IMR-90 (cell line): Measurements from ENCODE around the gene GP5. TPM values are rescaled to one million over a fixed set of nuclear protein-coding genes. Genes with fewer than 3 reads are reported as not detected.

Experiments
- ATAC-seq: fragments of 200-7000 bp; cut with Tn5 transposase; 2 replicates; pipeline ENCODE4 v1.9.1; 2020; ENCODE audit warnings: low read depth, mild to moderate bottlenecking, moderate library complexity
- BruUV-seq: library from RNA; stranded (reverse); fragments of 400-500 nt; replicated peaks from 2 replicates; lab custom pipeline; 2021; lab: Mats Ljungman, UMichigan
- CTCF ChIA-PET: fragments of 300-600 bp; formaldehyde crosslinking; extraction: SDS; loops from one replicate; lab custom pipeline; 2021; ENCODE audit warnings: antibody characterized with exemption; lab: Yijun Ruan, JAX
- POLR2A ChIA-PET: fragments of 300-600 bp; sonication (Branson Sonifier 250); formaldehyde crosslinking; loops from one replicate; lab custom pipeline; 2022; ENCODE audit warnings: antibody characterized with exemption; ENCODE audit not compliant: unreplicated experiment; lab: Charles Lee
- DNase-seq: peaks from one replicate; pipeline ENCODE4 v3.0.0; 2013
- H2AFZ ChIP-seq: replicated peaks from 2 replicates; pipeline ENCODE3; 2013; ENCODE audit warnings: low read length, mild to moderate bottlenecking; ENCODE audit not compliant: poor library complexity
- H2AK5ac ChIP-seq: 2 replicates; pipeline ENCODE4 v1.6.1; 2013; ENCODE audit warnings: low read depth, low read length, inconsistent platforms
- H2AK9ac ChIP-seq: replicated peaks from 2 replicates; pipeline ENCODE3; 2013; ENCODE audit warnings: mild to moderate bottlenecking, low read depth, low read length, moderate library complexity; ENCODE audit not compliant: poor library complexity
- H2BK120ac ChIP-seq: 2 replicates; pipeline ENCODE4 v1.6.1; 2013; ENCODE audit warnings: low read depth, low read length, inconsistent platforms
- H2BK15ac ChIP-seq: 3 replicates; pipeline ENCODE4 v1.6.1; 2013; ENCODE audit warnings: low read depth, low read length, inconsistent platforms
- H2BK20ac ChIP-seq: 2 replicates; pipeline ENCODE4 v1.6.1; 2013; ENCODE audit warnings: low read depth, mild to moderate bottlenecking, inconsistent platforms, low read length, moderate library complexity
- H2BK5ac ChIP-seq: 2 replicates; pipeline ENCODE4 v1.6.1; 2013; ENCODE audit warnings: mild to moderate bottlenecking, low read depth, low read length, inconsistent platforms; ENCODE audit not compliant: poor library complexity, severe bottlenecking
- H3K14ac ChIP-seq: replicated peaks from 2 replicates; pipeline ENCODE4 v1.6.1; 2013; ENCODE audit warnings: low read depth, low read length, inconsistent platforms
- H3K18ac ChIP-seq: 2 replicates; pipeline ENCODE4 v1.6.1; 2013; ENCODE audit warnings: low read depth, low read length, control low read depth
- H3K23ac ChIP-seq: 2 replicates; pipeline ENCODE4 v1.6.1; 2013; ENCODE audit warnings: low read depth, low read length, inconsistent platforms
- H3K27ac ChIP-seq: 2 replicates; pipeline ENCODE4 v1.5.1; 2013; ENCODE audit warnings: mild to moderate bottlenecking, control low read depth, low read length; ENCODE audit not compliant: insufficient read depth
- H3K27me3 ChIP-seq: 2 replicates; pipeline ENCODE4 v1.6.1; 2013; ENCODE audit warnings: low read length; ENCODE audit not compliant: control insufficient read depth, insufficient read depth
- H3K36me3 ChIP-seq: 2 replicates; pipeline ENCODE4 v1.6.1; 2013; ENCODE audit warnings: low read length, mixed read lengths; ENCODE audit not compliant: control insufficient read depth, insufficient read depth
- H3K4ac ChIP-seq: 2 replicates; pipeline ENCODE4 v1.6.1; 2013; ENCODE audit warnings: low read depth, low read length, inconsistent platforms
- H3K4me1 ChIP-seq: 2 replicates; pipeline ENCODE4 v1.6.1; 2013; ENCODE audit warnings: low read length, mixed read lengths; ENCODE audit not compliant: control insufficient read depth, insufficient read depth
- H3K4me2 ChIP-seq: 2 replicates; pipeline ENCODE4 v1.6.1; 2013; ENCODE audit warnings: low read depth, mild to moderate bottlenecking, control low read depth, low read length, moderate library complexity
- H3K4me3 ChIP-seq: 2 replicates; pipeline ENCODE4 v1.5.1; 2013; ENCODE audit warnings: low read depth, mild to moderate bottlenecking, control low read depth, low read length, moderate library complexity; ENCODE audit not compliant: insufficient read depth
- H3K56ac ChIP-seq: 2 replicates; pipeline ENCODE4 v1.6.1; 2013; ENCODE audit warnings: low read length, inconsistent platforms; ENCODE audit not compliant: insufficient read depth; ENCODE audit errors: extremely low read depth
- H3K79me1 ChIP-seq, 2 experiments: 2 replicates each; pipeline ENCODE4 v1.6.1; 2013; ENCODE audit warnings: low read length in 2 of 2, inconsistent platforms in 1 of 2, low read depth in 1 of 2
- H3K9ac ChIP-seq: 2 replicates; pipeline ENCODE4 v1.6.1; 2013; ENCODE audit warnings: low read depth, low read length, control low read depth
- H3K9me1 ChIP-seq: 2 replicates; pipeline ENCODE4 v1.6.1; 2013; ENCODE audit warnings: low read length, inconsistent platforms; ENCODE audit not compliant: insufficient read depth
- H3K9me3 ChIP-seq: 2 replicates; pipeline ENCODE4 v1.6.1; 2013; ENCODE audit warnings: low read length; ENCODE audit not compliant: control insufficient read depth, insufficient read depth
- H4K20me1 ChIP-seq: 2 replicates; pipeline ENCODE4 v1.6.1; 2013; ENCODE audit warnings: low read length, inconsistent platforms; ENCODE audit not compliant: insufficient read depth
- H4K5ac ChIP-seq: 2 replicates; pipeline ENCODE4 v1.6.1; 2013; ENCODE audit warnings: mild to moderate bottlenecking, low read depth, low read length, control low read depth
- H4K8ac ChIP-seq, 2 experiments: 2 replicates each; pipeline ENCODE4 v1.6.1; 2013; ENCODE audit warnings: low read depth in 2 of 2, low read length in 2 of 2, control low read depth in 1 of 2, inconsistent platforms in 1 of 2
- H4K91ac ChIP-seq: 2 replicates; pipeline ENCODE4 v1.6.1; 2013; ENCODE audit warnings: low read depth, low read length, inconsistent platforms; ENCODE audit not compliant: insufficient read depth
- BHLHE40 ChIP-seq: fragments of 150-350 bp; IDR thresholded peaks from 2 replicates; pipeline ENCODE4 v1.6.1; 2016; ENCODE audit warnings: mild to moderate bottlenecking, low read depth, low read length
- CEBPB ChIP-seq: IDR thresholded peaks from 2 replicates; pipeline ENCODE4 v1.6.1; 2012; ENCODE audit warnings: low read depth, low read length, improper control_type of control experiment
- CHD1 ChIP-seq: IDR thresholded peaks from 2 replicates; pipeline ENCODE4 v1.6.1; 2012; ENCODE audit warnings: low read depth, low read length, improper control_type of control experiment
- CTCF ChIP-seq: conservative IDR thresholded peaks from 2 replicates; pipeline ENCODE4 v1.5.1; 2012; ENCODE audit warnings: mild to moderate bottlenecking, low read depth, low read length, improper control_type of control experiment
- ELK1 ChIP-seq: fragments of 150-350 bp; IDR thresholded peaks from 2 replicates; pipeline ENCODE4 v1.6.1; 2016; ENCODE audit warnings: low read depth, mild to moderate bottlenecking, low read length, moderate library complexity, borderline replicate concordance
- FOS ChIP-seq: fragments of 150-350 bp; IDR thresholded peaks from 2 replicates; pipeline ENCODE4 v1.6.1; 2016; ENCODE audit warnings: low read depth, low read length
- MAFK ChIP-seq: IDR thresholded peaks from 2 replicates; pipeline ENCODE4 v1.6.1; 2012; ENCODE audit warnings: low read depth, low read length, improper control_type of control experiment
- MXI1 ChIP-seq: IDR thresholded peaks from 2 replicates; pipeline ENCODE4 v1.6.1; 2012; ENCODE audit warnings: low read depth, mild to moderate bottlenecking, low read length, moderate library complexity, borderline replicate concordance
- NFE2L2 ChIP-seq: fragments of 150-350 bp; IDR thresholded peaks from 2 replicates; pipeline ENCODE4 v1.6.1; 2016; ENCODE audit warnings: low read depth, mild to moderate bottlenecking, low read length
- POLR2A ChIP-seq: IDR thresholded peaks from 2 replicates; pipeline ENCODE4 v1.6.1; 2012; ENCODE audit warnings: mild to moderate bottlenecking, low read depth, low read length
- RAD21 ChIP-seq: IDR thresholded peaks from 2 replicates; pipeline ENCODE4 v1.6.1; 2012; ENCODE audit warnings: low read length, improper control_type of control experiment
- RCOR1 ChIP-seq: IDR thresholded peaks from 2 replicates; pipeline ENCODE4 v1.6.1; 2012; ENCODE audit warnings: mild to moderate bottlenecking, low read length, improper control_type of control experiment; ENCODE audit not compliant: insufficient replicate concordance
- RFX5 ChIP-seq: IDR thresholded peaks from 2 replicates; pipeline ENCODE4 v1.8.0; 2012; ENCODE audit warnings: low read depth, mild to moderate bottlenecking, low read length, moderate library complexity
- SMC3 ChIP-seq: fragments of 150-350 bp; IDR thresholded peaks from 2 replicates; pipeline ENCODE4 v1.6.1; 2016; ENCODE audit warnings: low read depth, mild to moderate bottlenecking, antibody characterized with exemption, low read length, moderate library complexity
- USF2 ChIP-seq: fragments of 150-350 bp; IDR thresholded peaks from 2 replicates; pipeline ENCODE4 v1.6.1; 2017; ENCODE audit warnings: mild to moderate bottlenecking, antibody characterized with exemption, low read length, low read depth
- WGBS, 2 experiments: methylation state at CpG; one replicate each; pipeline versions ENCODE4 v1.1.5 to v1.1.7; 2013; ENCODE audit warnings: missing lambda C conversion rate in 2 of 2; ENCODE audit not compliant: insufficient read length in 1 of 2; ENCODE audit errors: extremely low coverage in 2 of 2; 5-methylcytosine and 5-hydroxymethylcytosine counted together
- dilution Hi-C: fragments of 300-500 bp; cut with HindIII; formaldehyde crosslinking; loops from one replicate; pipeline ENCODE4 v1.14.3; 2018; ENCODE audit warnings: low sequenced_read_pairs; ENCODE audit not compliant: unreplicated experiment
- in situ Hi-C: fragments of 300-500 bp; cut with MboI; formaldehyde crosslinking; loops from 3 replicates; pipeline ENCODE4 v1.14.3; 2019; ENCODE audit warnings: low sequenced_read_pairs, inconsistent platforms, mixed read lengths
- intact Hi-C: fragments of 100-400 bp; cut with micrococcal nuclease; formaldehyde crosslinking; loops from 2 replicates; pipeline ENCODE4 v1.10.0; 2022
- polyA plus RNA-seq, 3 experiments: library from polyadenylated mRNA; depleted of rRNA; stranded (reverse); fragments of >200 nt; gene quantifications; 2 replicates each; pipeline ENCODE4 v1.2.3, GENCODE V29; 2012; ENCODE audit warnings: low replicate concordance in 1 of 3
- total RNA-seq: library from RNA; depleted of rRNA; stranded (reverse); fragments of >200 nt; gene quantifications from 2 replicates; pipeline ENCODE4 v1.2.3, GENCODE V29; 2012

Gene GP5
- total and polyA plus RNA-seq, 2 of the 4 experiments (the other 2 are of a cell fraction): under 0.01 to 0.12 TPM

GRCh38 chr3:194395212-194395611 is 3.9 kb downstream of the GP5 start:
- Histone ChIP-seq H4K20me1 (no peaks in the 10 kb centered on the region; the same call in 1 of the 2 replicates), H3K79me1 (no peaks in the 10 kb centered on the region), H3K4me3 (no peak overlapping the region), H3K18ac (no peak overlapping the region), H4K8ac (no peak overlapping the region), H3K4me1 (peaks cover 9% of the 10 kb centered on the region), H3K56ac (no peak overlapping the region), H2BK120ac (no peak overlapping the region), H2AK9ac (no peak overlapping the region), H2BK5ac (no peak overlapping the region), H3K27ac (no peak overlapping the region), H3K27me3 (peaks cover 21% of the 10 kb centered on the region), H3K14ac (no peak overlapping the region), H3K23ac (no peak overlapping the region), H3K36me3 (no peaks in the 10 kb centered on the region), H2BK20ac (no peak overlapping the region), H4K5ac (no peak overlapping the region), H2BK15ac (no peak overlapping the region), H3K4me2 (no peak overlapping the region), H2AFZ (no peak overlapping the region), H3K9ac (no peak overlapping the region), H2AK5ac (no peak overlapping the region), H3K4ac (no peak overlapping the region), H3K9me3 (no peaks in the 10 kb centered on the region; the same call in none of the 2 replicates), H3K9me1 (0 out of 2 replicates have a peak, but pooled peaks cover 3% of the 10 kb centered on the region), H4K91ac (no peak overlapping the region)
- in situ Hi-C loops (no loop called here), intact Hi-C loops (no loop called here), dilution Hi-C loops (no loop called here)
- DNase-seq (peak; percentile 48), ATAC-seq (no peak)
- POLR2A ChIA-PET: no interaction called here
- WGBS, 2 experiments: 33% methylated on average over 1 of the region's 5 CpGs; no CpG with 5 or more reads in 1 of the 2 experiments
- no TSS peak for BruUV-seq
- TF ChIP-seq ELK1 (no peak), MXI1 (no peak), CTCF (no peak), NFE2L2 (no peak), POLR2A (no peak), RCOR1 (no peak), SMC3 (no peak), BHLHE40 (no peak), USF2 (no peak), CEBPB (no peak), CHD1 (no peak), MAFK (no peak), RFX5 (no peak), FOS (no peak), RAD21 (no peak)
- CTCF ChIA-PET: interaction anchor here (1.0 to 1.3 kb wide), 2 partner anchors 51 to 61 kb away, joined by 3 to 7 read pairs; no protein-coding TSS in a partner anchor
